GM21529 (cell line): ENCODE results near the gene DCDC1.

ENCODE experiments used
- ATAC-seq: cut with Tn5 transposase; IDR thresholded peaks from one replicate; pipeline ENCODE4 v1.9.1; 2021; ENCODE audit not compliant: unreplicated experiment

DCDC1 gene

GRCh38 chr11:31110830-31111229, 258.7 kb downstream of the DCDC1 start:
- no peak for ATAC-seq

- ATAC-seq, result no peak
Observed at GRCh38 chr11:31109446-31109845, 260.1 kb downstream of the DCDC1 start.

- ATAC-seq, result no peak
Observed at GRCh38 chr11:31107649-31108048, 261.9 kb downstream of the DCDC1 start.

GRCh38 chr11:31106968-31107576, 262.5 kb downstream of the DCDC1 start:
- ATAC-seq, result peak; percentile 85

GRCh38 chr11:31106326-31106725, 263.2 kb downstream of the DCDC1 start:
- no peak for ATAC-seq

- ATAC-seq, result no peak
Observed at GRCh38 chr11:31102875-31103274, 266.7 kb downstream of the DCDC1 start.

GRCh38 chr11:31102316-31102715, 267.2 kb downstream of the DCDC1 start:
- no peak for ATAC-seq

GRCh38 chr11:31096191-31096805, 273.2 kb downstream of the DCDC1 start:
- peak; percentile 45 for ATAC-seq

- no peak for ATAC-seq
Observed at GRCh38 chr11:31092638-31093037, 276.9 kb downstream of the DCDC1 start.

GRCh38 chr11:31089117-31089516, 280.4 kb downstream of the DCDC1 start:
- no peak for ATAC-seq

GRCh38 chr11:31069447-31070205, 299.9 kb downstream of the DCDC1 start:
- no peak for ATAC-seq

- ATAC-seq, result no peak
Observed at GRCh38 chr11:31060880-31061279, 308.7 kb downstream of the DCDC1 start.

GRCh38 chr11:31059529-31059928, 310.0 kb downstream of the DCDC1 start:
- ATAC-seq, result no peak

- no peak for ATAC-seq
Observed at GRCh38 chr11:31050061-31050765, 319.3 kb downstream of the DCDC1 start.

- no peak for ATAC-seq
Observed at GRCh38 chr11:31045335-31045734, 324.2 kb downstream of the DCDC1 start.

GRCh38 chr11:31030138-31030792, 339.3 kb downstream of the DCDC1 start:
- ATAC-seq, result no peak

GRCh38 chr11:31026315-31026714, 343.2 kb downstream of the DCDC1 start:
- ATAC-seq, result no peak

GRCh38 chr11:31022080-31022479, 347.5 kb downstream of the DCDC1 start:
- ATAC-seq, result no peak

GRCh38 chr11:31019786-31020185, 349.8 kb downstream of the DCDC1 start:
- no peak for ATAC-seq

- no peak for ATAC-seq
Observed at GRCh38 chr11:31005202-31005601, 364.3 kb downstream of the DCDC1 start.

- ATAC-seq, result no peak
Observed at GRCh38 chr11:31001427-31001826, 368.1 kb downstream of the DCDC1 start.
